HepG2 (cell line): Measurements from ENCODE around the gene OASL. TPM values are rescaled to one million over a fixed set of nuclear protein-coding genes. Genes with fewer than 3 reads are reported as not detected.
A peak's percentile ranks its signal among the peaks of the same experiment; 100 is the strongest.

Experiments
- ATAC-seq: fragments of 200-7000 bp; cut with Tn5 transposase; 3 replicates; pipeline ENCODE4 v1.9.1; 2020; ENCODE audit warnings: mild to moderate bottlenecking, moderate library complexity
- BruUV-seq: library from RNA; stranded (reverse); fragments of 400-500 nt; replicated peaks from 2 replicates; lab custom pipeline; 2021; lab: Mats Ljungman, UMichigan
- CTCF ChIA-PET: fragments of 300-600 bp; formaldehyde crosslinking; extraction: SDS; loops from one replicate; lab custom pipeline; 2021; ENCODE audit warnings: low total read pairs, inconsistent platforms, low intra/inter-chr PET ratio; lab: Yijun Ruan, JAX
- POLR2A ChIA-PET: fragments of 350-600 bp; sonication (Branson Sonifier 250); formaldehyde crosslinking; loops from one replicate; lab custom pipeline; 2020; ENCODE audit warnings: antibody characterized with exemption, inconsistent platforms; lab: Yijun Ruan, JAX
- DNase-seq: peaks from one replicate; pipeline ENCODE4 v3.0.0-alpha.2; 2015; ENCODE audit warnings: low spot score
- FAIRE-seq: peaks from 3 replicates; lab custom pipeline; 2011; peaks lifted over from hg19 to GRCh38; lab: Jason Lieb, UNC
- H2AFZ ChIP-seq: one replicate; pipeline ENCODE4 v1.6.1; 2011; ENCODE audit warnings: low read length, inconsistent platforms
- H3K27ac ChIP-seq: fragments of 300-600 bp; 3 replicates; pipeline ENCODE4 v1.8.0; 2011; ENCODE audit warnings: mixed run types, mild to moderate bottlenecking, mixed read lengths, low read length, inconsistent platforms; ENCODE audit not compliant: insufficient read depth; ENCODE audit errors: extremely low read length
- H3K27me3 ChIP-seq, 2 experiments: fragments of 200-600 bp in 1 of 2; 2 replicates in 1 of 2; 3 replicates in 1 of 2; pipeline versions ENCODE4 v1.6.0 to v1.8.0; 2011; ENCODE audit warnings: low read length in 2 of 2, mild to moderate bottlenecking in 2 of 2, moderate library complexity in 2 of 2, inconsistent platforms in 1 of 2; ENCODE audit not compliant: insufficient read depth in 2 of 2, control insufficient read depth in 1 of 2
- H3K36me3 ChIP-seq, 2 experiments: fragments of 200-600 bp in 1 of 2; replicated peaks in 1 of 2; 2 replicates in 1 of 2; 3 replicates in 1 of 2; pipeline versions ENCODE4 v1.5.1 to v1.8.0; 2011; ENCODE audit warnings: low read length in 2 of 2, inconsistent platforms in 1 of 2; ENCODE audit not compliant: insufficient read depth in 2 of 2, control insufficient read depth in 1 of 2
- H3K4me1 ChIP-seq: 2 replicates; pipeline ENCODE4 v1.5.1; 2012; ENCODE audit warnings: low read length, inconsistent platforms; ENCODE audit not compliant: insufficient read depth
- H3K4me2 ChIP-seq: 2 replicates; pipeline ENCODE4 v1.6.0; 2011; ENCODE audit warnings: low read depth, low read length, inconsistent platforms
- H3K4me3 ChIP-seq, 3 experiments: fragments of 200-600 bp in 1 of 3; sonication (generic), shearing (Covaris generic) in 1 of 3; replicated peaks in 1 of 3; 2 replicates each; pipeline ENCODE4 v1.5.1; 2011 to 2016; ENCODE audit warnings: low read length in 3 of 3, inconsistent platforms in 2 of 3, low read depth in 2 of 3, mild to moderate bottlenecking in 2 of 3, control low read depth in 1 of 3, mixed read lengths in 1 of 3; ENCODE audit not compliant: insufficient read depth in 1 of 3
- H3K79me2 ChIP-seq: one replicate; pipeline ENCODE4 v1.6.1; 2011; ENCODE audit warnings: low read length, inconsistent platforms; ENCODE audit not compliant: insufficient read depth
- H3K9ac ChIP-seq: 2 replicates; pipeline ENCODE4 v1.6.0; 2011; ENCODE audit warnings: mild to moderate bottlenecking, low read depth, low read length, inconsistent platforms; ENCODE audit not compliant: insufficient read depth
- H3K9me3 ChIP-seq: 2 replicates; pipeline ENCODE4 v1.5.1; 2012; ENCODE audit warnings: mild to moderate bottlenecking, low read length
- H4K20me1 ChIP-seq: 2 replicates; pipeline ENCODE4 v1.6.0; 2011; ENCODE audit warnings: inconsistent platforms, mild to moderate bottlenecking, low read length, moderate library complexity; ENCODE audit not compliant: insufficient read depth
- AGO2 ChIP-seq: fragments of 200-400 bp; formaldehyde crosslinking; optimal IDR thresholded peaks from 2 replicates; pipeline ENCODE3; 2017; ENCODE audit warnings: mild to moderate bottlenecking, low read depth, low read length, moderate library complexity
- DMTF1 ChIP-seq: sonication (generic); formaldehyde crosslinking; IDR thresholded peaks from 2 replicates; pipeline ENCODE4 v1.4.0; 2020; ENCODE audit warnings: mild to moderate bottlenecking, missing genetic modification reagents
- JUN ChIP-seq: sonication (generic); formaldehyde crosslinking; IDR thresholded peaks from 2 replicates; pipeline ENCODE4 v1.4.0; 2020; ENCODE audit warnings: mild to moderate bottlenecking, missing genetic modification reagents
- MEF2D ChIP-seq: sonication (generic); formaldehyde crosslinking; IDR thresholded peaks from 2 replicates; pipeline ENCODE4 v1.5.1; 2020; ENCODE audit warnings: mild to moderate bottlenecking, missing genetic modification reagents
- MTA3 ChIP-seq: sonication (generic); formaldehyde crosslinking; IDR thresholded peaks from 2 replicates; pipeline ENCODE4 v1.4.0; 2020; ENCODE audit warnings: missing genetic modification reagents
- NR0B2 ChIP-seq: sonication (generic); formaldehyde crosslinking; IDR thresholded peaks from 2 replicates; pipeline ENCODE4 v1.4.0; 2020; ENCODE audit warnings: mild to moderate bottlenecking, missing genetic modification reagents
- POLR2A ChIP-seq, 2 experiments: IDR thresholded peaks; 2 replicates each; pipeline ENCODE4 v1.6.1; 2011; ENCODE audit warnings: low read depth in 2 of 2, low read length in 2 of 2, mild to moderate bottlenecking in 1 of 2, moderate library complexity in 1 of 2; ENCODE audit not compliant: insufficient read depth in 1 of 2
- POLR2AphosphoS5 ChIP-seq: IDR thresholded peaks from 2 replicates; pipeline ENCODE4 v1.6.1; 2012; ENCODE audit warnings: low read depth, low read length
- RBFOX2 ChIP-seq: fragments of 200-400 bp; formaldehyde crosslinking; IDR thresholded peaks from 2 replicates; pipeline ENCODE4 v1.6.1; 2017; ENCODE audit warnings: low read depth, mild to moderate bottlenecking, low read length
- SIN3A ChIP-seq: IDR thresholded peaks from 2 replicates; pipeline ENCODE4 v1.6.1; 2011; ENCODE audit warnings: low read depth, mild to moderate bottlenecking, control low read depth, low read length, borderline replicate concordance
- SRSF9 ChIP-seq: fragments of 200-400 bp; formaldehyde crosslinking; IDR thresholded peaks from 2 replicates; pipeline ENCODE4 v1.6.1; 2018; ENCODE audit warnings: borderline replicate concordance, mild to moderate bottlenecking, low read depth, low read length; ENCODE audit not compliant: insufficient read depth, poor library complexity, severe bottlenecking
- ZNF44 ChIP-seq: sonication (generic); formaldehyde crosslinking; IDR thresholded peaks from 2 replicates; pipeline ENCODE4 v1.5.1; 2020; ENCODE audit warnings: mild to moderate bottlenecking, missing genetic modification reagents
- WGBS: methylation state at CpG from one replicate; pipeline ENCODE4 v1.1.6; 2017; ENCODE audit warnings: low lambda C conversion rate; 5-methylcytosine and 5-hydroxymethylcytosine counted together
- in situ Hi-C: cut with HindIII; loops from 2 replicates; pipeline ENCODE4 v1.10.0; 2017; ENCODE audit warnings: low pct_unique_long_range_greater_than_20kb; ENCODE audit not compliant: extremely low pct_ligation_motif_present
- intact Hi-C: fragments of 100-400 bp; cut with micrococcal nuclease; formaldehyde crosslinking; loops from one replicate; pipeline ENCODE4 v1.10.0; 2022; ENCODE audit not compliant: unreplicated experiment
- polyA plus RNA-seq, 8 experiments: library from polyadenylated mRNA; depleted of rRNA in 3 of 8; stranded (reverse) in 7 of 8; unstranded in 1 of 8; fragments of >200 nt; fragmentation: Illumina TruSeq in 4 of 8; extraction: Trizol in 4 of 8; gene quantifications; 2 replicates each; pipeline versions ENCODE4 v1.2.1 to v1.2.3, GENCODE V29; 2011 to 2016; ENCODE audit warnings: low read depth in 4 of 8, missing spikeins in 1 of 8, mixed read lengths in 1 of 8; ENCODE audit not compliant: insufficient read depth in 1 of 8
- total RNA-seq, 5 experiments: library from RNA; depleted of rRNA; stranded (reverse); fragments of >200 nt; fragmentation: Illumina TruSeq; extraction: Trizol; gene quantifications; 2 replicates each; pipeline ENCODE4 v1.2.3, GENCODE V29; 2016; ENCODE audit warnings: low read depth in 1 of 5
- TF ChIP-seq, protein P1 (sequence below): sonication (generic); formaldehyde crosslinking; IDR thresholded peaks from 2 replicates; pipeline ENCODE4 v1.4.0; 2020; ENCODE audit warnings: mild to moderate bottlenecking, low read depth, missing genetic modification reagents

OASL gene
- total and polyA plus RNA-seq, 2 of the 13 experiments (the other 11 are each of a cell fraction or from before 2014, with no cell fraction given) = 0.11 to 0.22 TPM

DNA sequence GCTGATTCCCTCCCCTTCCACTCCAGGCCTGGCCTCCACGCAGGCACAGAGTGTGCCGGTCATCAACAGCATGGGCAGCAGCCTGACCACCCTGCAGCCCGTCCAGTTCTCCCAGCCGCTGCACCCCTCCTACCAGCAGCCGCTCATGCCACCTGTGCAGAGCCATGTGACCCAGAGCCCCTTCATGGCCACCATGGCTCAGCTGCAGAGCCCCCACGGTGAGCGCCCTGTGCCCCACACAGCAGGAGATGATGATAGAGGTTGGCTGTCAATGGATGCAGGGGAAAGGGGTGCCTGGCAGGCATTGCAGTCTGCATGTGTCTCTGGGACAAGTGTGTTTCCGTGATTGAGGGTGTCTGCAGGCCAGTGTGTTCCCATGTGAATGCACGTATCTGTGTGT lies 41.6 kb downstream of the OASL start:
- Histone ChIP-seq H3K4me1 (peaks cover 5% of the 10 kb centered on the region; the same call in 1 of the 2 replicates), H3K79me2 (no peaks in the 10 kb centered on the region), H3K9me3 (no peaks in the 10 kb centered on the region), H3K4me3 (no peak overlapping the region), H4K20me1 (no peaks in the 10 kb centered on the region), H3K27ac (no peak overlapping the region), H3K27me3 (no peaks in the 10 kb centered on the region), H3K9ac (no peak overlapping the region), H3K4me2 (no peak overlapping the region), H2AFZ (no peak overlapping the region), H3K36me3 (peaks cover 69 to 99% of the 10 kb centered on the region in 2 experiments)
- no TSS peak for BruUV-seq
- DNase-seq (no peak), ATAC-seq (no peak), FAIRE-seq (no peak)
- CTCF ChIA-PET = no interaction called here
- intact Hi-C loops = no loop called here
- POLR2A ChIA-PET = interaction anchor here (2.9 to 4.8 kb wide), 2 partner anchors 13 to 18 kb away, joined by 13 to 35 read pairs; partner anchors contain the start of gene HNF1A
- WGBS = 100% methylated on average over 2 of the region's 9 CpGs
- peak; percentile 31; the same call in 1 of the 2 replicates for TF ChIP-seq POLR2AphosphoS5
- TF ChIP-seq DMTF1 (CRISPR knock-in tag) = no peak
- peak in 1 of 2 experiments; percentile 30; a peak in 1 of 4 replicates for TF ChIP-seq POLR2A (IDR thresholded peaks at IDR 0.05; ENCODE audit: insufficient read depth in 1 of 2, low read depth in 2 of 2, low read length in 2 of 2)
- TF ChIP-seq, protein P1, sequence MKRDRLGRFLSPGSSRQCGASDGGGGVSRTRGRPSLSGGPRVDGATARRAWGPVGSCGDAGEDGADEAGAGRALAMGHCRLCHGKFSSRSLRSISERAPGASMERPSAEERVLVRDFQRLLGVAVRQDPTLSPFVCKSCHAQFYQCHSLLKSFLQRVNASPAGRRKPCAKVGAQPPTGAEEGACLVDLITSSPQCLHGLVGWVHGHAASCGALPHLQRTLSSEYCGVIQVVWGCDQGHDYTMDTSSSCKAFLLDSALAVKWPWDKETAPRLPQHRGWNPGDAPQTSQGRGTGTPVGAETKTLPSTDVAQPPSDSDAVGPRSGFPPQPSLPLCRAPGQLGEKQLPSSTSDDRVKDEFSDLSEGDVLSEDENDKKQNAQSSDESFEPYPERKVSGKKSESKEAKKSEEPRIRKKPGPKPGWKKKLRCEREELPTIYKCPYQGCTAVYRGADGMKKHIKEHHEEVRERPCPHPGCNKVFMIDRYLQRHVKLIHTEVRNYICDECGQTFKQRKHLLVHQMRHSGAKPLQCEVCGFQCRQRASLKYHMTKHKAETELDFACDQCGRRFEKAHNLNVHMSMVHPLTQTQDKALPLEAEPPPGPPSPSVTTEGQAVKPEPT (CRISPR knock-in tag) = no peak
- no peak for TF ChIP-seq NR0B2 (CRISPR knock-in tag)
- no peak for TF ChIP-seq MEF2D (CRISPR knock-in tag)
- TF ChIP-seq RBFOX2 = peak; percentile 59; the same call in 1 of the 2 replicates
- TF ChIP-seq AGO2 = peak; percentile 91
- TF ChIP-seq SIN3A = no peak
- TF ChIP-seq SRSF9 = no peak
- TF ChIP-seq ZNF44 = no peak
- TF ChIP-seq JUN = no peak
- TF ChIP-seq MTA3 (CRISPR knock-in tag) = no peak
- in situ Hi-C loops = no loop called here
